ENCODE data around the gene SNRNP40.

DNA sequence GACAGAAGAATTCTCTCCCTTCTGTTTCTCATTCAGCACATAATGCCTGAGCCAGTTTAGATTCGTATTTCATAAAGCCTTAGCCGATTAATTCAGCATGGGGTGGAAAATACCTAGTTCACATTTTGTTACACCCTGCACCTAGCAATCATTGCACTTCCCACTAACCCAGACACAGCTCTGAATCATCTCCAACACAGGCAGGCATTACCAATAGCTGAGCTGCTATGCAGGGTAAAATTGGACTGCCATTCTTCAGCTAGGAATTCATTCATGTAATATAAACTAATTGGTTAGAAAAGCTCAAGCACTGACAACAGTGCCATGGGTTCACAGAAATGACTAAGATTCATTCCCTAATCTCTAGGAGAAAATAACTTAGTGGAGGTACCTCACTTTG lies 30.0 kb downstream of the SNRNP40 start:
- TF ChIP-seq POLR2A (IDR thresholded peaks at IDR 0.05) (no peak), CTCF (IDR thresholded peaks at IDR 0.05) (no peak)
